GM12878 (cell line): ENCODE measurements around the gene TPMT. TPM values are rescaled to one million over a fixed set of nuclear protein-coding genes. Genes with fewer than 3 reads are reported as not detected.

Source experiments
- ATAC-seq: fragments of 200-7000 bp; cut with Tn5 transposase; 3 replicates; pipeline ENCODE4 v1.9.1; 2020; ENCODE audit warnings: mild to moderate bottlenecking, moderate library complexity
- BruUV-seq: library from RNA; stranded (reverse); fragments of 400-500 nt; replicated peaks from 2 replicates; lab custom pipeline; 2021; lab: Mats Ljungman, UMichigan
- CTCF ChIA-PET: fragments of 300-600 bp; sonication (Branson Sonifier 250); formaldehyde crosslinking; extraction: SDS; loops from one replicate; lab custom pipeline; 2021; ENCODE audit warnings: inconsistent platforms; lab: Yijun Ruan, JAX
- POLR2A ChIA-PET: fragments of 350-600 bp; formaldehyde crosslinking; extraction: SDS; loops from one replicate; lab custom pipeline; 2021; ENCODE audit warnings: inconsistent platforms; lab: Charles Lee
- RAD21 ChIA-PET: fragments of 300-600 bp; sonication (Branson Sonifier 250); formaldehyde crosslinking; loops from one replicate; lab custom pipeline; 2023; ENCODE audit warnings: antibody characterized with exemption; ENCODE audit not compliant: unreplicated experiment; lab: Charles Lee
- SMC1A ChIA-PET: fragments of 300-600 bp; sonication (Branson Sonifier 250); formaldehyde crosslinking; loops from one replicate; lab custom pipeline; 2023; ENCODE audit not compliant: unreplicated experiment, uncharacterized antibody; lab: Charles Lee
- DNase-seq: peaks from one replicate; pipeline ENCODE4 v3.0.0-alpha.2; 2011; ENCODE audit warnings: low read depth, low spot score
- FAIRE-seq: peaks from 3 replicates; lab custom pipeline; 2011; peaks lifted over from hg19 to GRCh38; lab: Jason Lieb, UNC
- H2AFZ ChIP-seq: 2 replicates; pipeline ENCODE4 v1.6.0; 2011; ENCODE audit warnings: low read depth, low read length, control low read depth; ENCODE audit not compliant: control insufficient read depth
- H3K27ac ChIP-seq: 2 replicates; pipeline ENCODE4 v1.5.1; 2011; ENCODE audit warnings: control low read depth; ENCODE audit not compliant: control insufficient read depth, insufficient read depth
- H3K27me3 ChIP-seq, 2 experiments: replicated peaks in 1 of 2; 2 replicates each; pipeline versions ENCODE4 v1.6.0 to v1.6.1; 2011; ENCODE audit warnings: low read length in 1 of 2; ENCODE audit not compliant: control insufficient read depth in 2 of 2, insufficient read depth in 2 of 2
- H3K36me3 ChIP-seq, 2 experiments: 2 replicates each; pipeline ENCODE4 v1.5.1; 2011; ENCODE audit warnings: low read length in 1 of 2; ENCODE audit not compliant: control insufficient read depth in 2 of 2, insufficient read depth in 2 of 2
- H3K4me1 ChIP-seq: 2 replicates; pipeline ENCODE4 v1.6.1; 2011; ENCODE audit warnings: mild to moderate bottlenecking, low read length, moderate library complexity, mixed read lengths; ENCODE audit not compliant: control insufficient read depth, insufficient read depth
- H3K4me2 ChIP-seq: 2 replicates; pipeline ENCODE4 v1.6.0; 2011; ENCODE audit warnings: control low read depth; ENCODE audit not compliant: control insufficient read depth, insufficient read depth
- H3K4me3 ChIP-seq: fragments of 200-600 bp; sonication (generic); 2 replicates; pipeline ENCODE4 v1.5.1; 2016
- H3K79me2 ChIP-seq: 2 replicates; pipeline ENCODE4 v1.6.0; 2011; ENCODE audit warnings: low read length; ENCODE audit not compliant: control insufficient read depth, insufficient read depth
- H3K9ac ChIP-seq: 2 replicates; pipeline ENCODE4 v1.8.0; 2011; ENCODE audit warnings: low read length, control low read depth, mixed read lengths; ENCODE audit not compliant: control insufficient read depth, insufficient read depth
- H3K9me3 ChIP-seq: replicated peaks from 3 replicates; pipeline ENCODE4 v1.5.1; 2011; ENCODE audit warnings: mild to moderate bottlenecking, low read length; ENCODE audit not compliant: control insufficient read depth, insufficient read depth
- H4K20me1 ChIP-seq: 2 replicates; pipeline ENCODE4 v1.6.0; 2011; ENCODE audit not compliant: control insufficient read depth, insufficient read depth
- CTCF ChIP-seq, 3 experiments: IDR thresholded peaks in 2 of 3; conservative IDR thresholded peaks in 1 of 3; 2 replicates each; pipeline ENCODE4 v1.5.1; 2011; ENCODE audit warnings: low read depth in 3 of 3, low read length in 3 of 3, mild to moderate bottlenecking in 3 of 3, control low read depth in 2 of 3, moderate library complexity in 2 of 3, inconsistent platforms in 1 of 3, mixed read lengths in 1 of 3; ENCODE audit not compliant: control insufficient read depth in 2 of 3, insufficient read depth in 1 of 3; ENCODE audit errors: extremely low read depth in 1 of 3
- FOXK2 ChIP-seq: fragments of 450-650 bp; IDR thresholded peaks from 2 replicates; pipeline ENCODE4 v1.6.1; 2017; ENCODE audit warnings: mild to moderate bottlenecking, moderate library complexity
- GATAD2B ChIP-seq: fragments of 450-650 bp; conservative IDR thresholded peaks from 2 replicates; pipeline ENCODE4 v1.6.1; 2017; ENCODE audit warnings: low read depth, mild to moderate bottlenecking, moderate library complexity
- NFYA ChIP-seq: IDR thresholded peaks from 2 replicates; pipeline ENCODE4 v1.6.1; 2011; ENCODE audit warnings: low read depth, mild to moderate bottlenecking, low read length, improper control_type of control experiment, borderline replicate concordance
- NFYB ChIP-seq: IDR thresholded peaks from 2 replicates; pipeline ENCODE4 v1.6.1; 2011; ENCODE audit warnings: low read depth, mild to moderate bottlenecking, low read length, improper control_type of control experiment, moderate library complexity; ENCODE audit not compliant: insufficient read depth
- POU2F2 ChIP-seq: IDR thresholded peaks from 3 replicates; pipeline ENCODE4 v1.6.1; 2011; ENCODE audit warnings: low read depth, mild to moderate bottlenecking, low read length, borderline replicate concordance
- RAD21 ChIP-seq: IDR thresholded peaks from 2 replicates; pipeline ENCODE4 v1.6.1; 2011; ENCODE audit warnings: mild to moderate bottlenecking, low read depth, low read length, moderate library complexity; ENCODE audit not compliant: insufficient read depth
- WGBS: methylation state at CpG from one replicate; pipeline ENCODE4 v1.1.6; 2016; ENCODE audit warnings: low lambda C conversion rate; ENCODE audit not compliant: insufficient replicate concordance, insufficient coverage; ENCODE audit errors: missing lambda C conversion rate; 5-methylcytosine and 5-hydroxymethylcytosine counted together
- in situ Hi-C: fragments of 300-500 bp; cut with MboI; formaldehyde crosslinking; loops from 9 replicates; pipeline ENCODE4 v1.14.3; 2018; ENCODE audit warnings: mixed read lengths
- intact Hi-C: fragments of 100-400 bp; cut with micrococcal nuclease; formaldehyde crosslinking; loops from one replicate; pipeline ENCODE4 v1.14.2; 2022; ENCODE audit not compliant: unreplicated experiment
- polyA plus RNA-seq, 11 experiments: library from polyadenylated mRNA; depleted of rRNA in 4 of 11; unstranded in 6 of 11; stranded (reverse) in 5 of 11; fragments of >200 nt; fragmentation: Nextera tagmentation in 4 of 11; fragmentation: Illumina TruSeq in 1 of 11; extraction: Ambion mirVana in 4 of 11; extraction: Trizol in 1 of 11; gene quantifications; 1 replicate in 1 of 11; 2 replicates in 10 of 11; pipeline versions ENCODE4 v1.2.1 to v1.2.3, GENCODE V29; 2011 to 2016; ENCODE audit warnings: inconsistent platforms in 2 of 11, missing spikeins in 2 of 11, low read depth in 1 of 11
- total RNA-seq, 4 experiments: library from RNA; depleted of rRNA in 3 of 4; stranded (reverse); fragments of >200 nt in 3 of 4; fragmentation: Illumina TruSeq in 1 of 4; extraction: Trizol in 1 of 4; gene quantifications; 2 replicates each; pipeline versions ENCODE4 v1.2.1 to v1.2.3, GENCODE V29; 2013 to 2021

The TPMT gene
- total and polyA plus RNA-seq, 10 of the 15 experiments (the other 5 are each of a cell fraction or from before 2014, with no cell fraction given) = 7.9 to 18.2 (median 16.3) TPM

DNA sequence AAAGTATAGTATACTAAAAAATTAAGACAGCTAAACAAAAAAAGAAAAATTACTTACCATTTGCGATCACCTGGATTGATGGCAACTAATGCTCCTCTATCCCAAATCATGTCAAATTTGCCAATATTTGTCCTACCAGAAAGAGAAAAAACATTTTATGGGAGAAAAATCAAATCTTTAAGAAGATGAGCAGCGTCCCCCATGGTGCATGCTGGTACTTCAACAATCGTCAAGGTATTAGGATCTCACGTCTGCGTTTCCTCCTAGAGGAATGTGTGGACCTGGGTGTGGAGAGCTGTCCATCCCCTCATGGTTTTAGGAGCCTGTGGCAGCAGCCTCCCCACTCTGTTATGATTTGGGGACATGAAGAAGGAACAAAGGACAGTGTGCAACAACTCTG is 16.0 kb downstream of the TPMT start:
- Histone ChIP-seq H3K27me3 (no peaks in the 10 kb centered on the region), H3K4me2 (no peak overlapping the region), H3K4me3 (no peak overlapping the region), H3K36me3 (peaks cover 0 to 5% of the 10 kb centered on the region in 2 experiments; a peak in 2 of 4 replicates), H3K4me1 (no peaks in the 10 kb centered on the region), H4K20me1 (no peaks in the 10 kb centered on the region), H3K27ac (no peak overlapping the region), H3K9ac (no peak overlapping the region), H3K79me2 (no peaks in the 10 kb centered on the region), H2AFZ (no peak overlapping the region), H3K9me3 (no peaks in the 10 kb centered on the region)
- intact Hi-C loops (no loop called here), in situ Hi-C loops (no loop called here)
- RAD21 ChIA-PET = no interaction called here
- WGBS = 93% methylated on average over 5 of the region's 5 CpGs
- DNase-seq (no peak), ATAC-seq (no peak), FAIRE-seq (no peak)
- CTCF ChIA-PET = interaction anchor here (1.0 kb wide), 1 partner anchor 164 kb away, joined by 3 read pairs; no protein-coding TSS in a partner anchor
- SMC1A ChIA-PET = interaction anchor here (1.4 kb wide), 1 partner anchor 11 kb away, joined by 4 read pairs; no protein-coding TSS in a partner anchor
- TF ChIP-seq CTCF (IDR thresholded peaks at IDR 0.05 in 2 of 3, conservative IDR thresholded peaks at IDR 0.05 in 1 of 3; ENCODE audit: control insufficient read depth in 2 of 3, extremely low read depth in 1 of 3, insufficient read depth in 1 of 3, low read depth in 3 of 3, low read length in 3 of 3) (0 out of 6 replicates have a peak, but pooled peaks of 1 of the 3 experiments have one; percentile 7), NFYA (no peak)
- POLR2A ChIA-PET = no interaction called here
- no TSS peak for BruUV-seq

- in situ Hi-C loops = no loop called here
- ATAC-seq (no peak), DNase-seq (no peak), FAIRE-seq (no peak)
- no TSS peak for BruUV-seq
- H4K20me1 ChIP-seq = no peaks in the 10 kb centered on the region
- H3K4me1 ChIP-seq = no peaks in the 10 kb centered on the region
- TF ChIP-seq POU2F2 (no peak), RAD21 (no peak), NFYB (no peak), GATAD2B (no peak), FOXK2 (no peak)
- ChIA-PET CTCF (interaction anchor here (0.7 kb wide), 2 partner anchors 99 to 608 kb away, joined by 3 read pairs; no protein-coding TSS in a partner anchor), POLR2A (no interaction called here), RAD21 (no interaction called here), SMC1A (interaction anchor here (0.9 kb wide), 1 partner anchor 11 kb away, joined by 3 read pairs; no protein-coding TSS in a partner anchor)
- no peaks in the 10 kb centered on the region; a peak in 2 of 4 replicates for H3K36me3 ChIP-seq
- H3K4me2 ChIP-seq = no peak overlapping the region
- H3K27ac ChIP-seq = no peak overlapping the region
- 96% methylated on average over 10 of the region's 10 CpGs for WGBS
- no peaks in the 10 kb centered on the region for H3K27me3 ChIP-seq
- no peak overlapping the region for H2AFZ ChIP-seq
- no peak overlapping the region for H3K9ac ChIP-seq
- no peaks in the 10 kb centered on the region for H3K9me3 ChIP-seq
- no peaks in the 10 kb centered on the region for H3K79me2 ChIP-seq
- intact Hi-C loops = no loop called here
- no peak overlapping the region for H3K4me3 ChIP-seq
These were observed 18.6 kb downstream of the TPMT start for GRCh38 chr6:18136260-18136659.
